H9 (cell line): Measurements from ENCODE around the gene SLC22A17. TPM values are rescaled to one million over a fixed set of nuclear protein-coding genes. Genes with fewer than 3 reads are reported as not detected.

Source experiments
- DNase-seq: peaks from one replicate; pipeline ENCODE4 v3.0.0-alpha.2; 2017
- H2AFZ ChIP-seq: one replicate; pipeline ENCODE4 v1.6.1; 2013; ENCODE audit warnings: mild to moderate bottlenecking, low read length, control low read depth, moderate library complexity
- H2AK5ac ChIP-seq: 2 replicates; pipeline ENCODE4 v1.6.1; 2013; ENCODE audit warnings: low read length, control low read depth, mixed read lengths; ENCODE audit not compliant: insufficient read length
- H2BK120ac ChIP-seq: one replicate; pipeline ENCODE4 v1.6.1; 2013; ENCODE audit warnings: low read depth, mild to moderate bottlenecking, low read length, control low read depth, inconsistent platforms; ENCODE audit not compliant: poor library complexity, severe bottlenecking
- H2BK12ac ChIP-seq: 2 replicates; pipeline ENCODE4 v1.6.1; 2013; ENCODE audit warnings: low read length, control low read depth, mixed read lengths, low read depth; ENCODE audit not compliant: insufficient read length
- H2BK15ac ChIP-seq: 2 replicates; pipeline ENCODE4 v1.6.1; 2013; ENCODE audit warnings: low read depth, low read length, control low read depth
- H2BK20ac ChIP-seq: one replicate; pipeline ENCODE4 v1.6.1; 2013; ENCODE audit warnings: low read depth, mild to moderate bottlenecking, low read length, control low read depth, inconsistent platforms; ENCODE audit not compliant: poor library complexity, severe bottlenecking
- H2BK5ac ChIP-seq: 2 replicates; pipeline ENCODE4 v1.6.1; 2013; ENCODE audit warnings: low read length, control low read depth, mixed read lengths; ENCODE audit not compliant: insufficient read length
- H3K14ac ChIP-seq: 2 replicates; pipeline ENCODE4 v1.6.1; 2013; ENCODE audit warnings: low read length, control low read depth; ENCODE audit not compliant: insufficient read depth
- H3K18ac ChIP-seq: 2 replicates; pipeline ENCODE4 v1.6.1; 2013; ENCODE audit warnings: low read depth, mild to moderate bottlenecking, mixed read lengths, low read length, control low read depth; ENCODE audit not compliant: insufficient read length
- H3K23ac ChIP-seq: 2 replicates; pipeline ENCODE4 v1.6.1; 2013; ENCODE audit warnings: low read length, control low read depth, mixed read lengths, low read depth; ENCODE audit not compliant: insufficient read length
- H3K23me2 ChIP-seq: 2 replicates; pipeline ENCODE4 v1.6.1; 2013; ENCODE audit warnings: low read depth, mild to moderate bottlenecking, mixed read lengths, low read length, control low read depth; ENCODE audit not compliant: insufficient read length, poor library complexity, severe bottlenecking
- H3K27ac ChIP-seq: 2 replicates; pipeline ENCODE4 v1.5.1; 2013; ENCODE audit warnings: low read length, control low read depth, mixed read lengths, low read depth; ENCODE audit not compliant: insufficient read length
- H3K27me3 ChIP-seq: 2 replicates; pipeline ENCODE4 v1.6.1; 2013; ENCODE audit warnings: low read length, control low read depth, inconsistent platforms; ENCODE audit not compliant: insufficient read depth
- H3K4ac ChIP-seq: 2 replicates; pipeline ENCODE4 v1.6.1; 2013; ENCODE audit warnings: low read depth, mild to moderate bottlenecking, control low read depth, inconsistent platforms, low read length, moderate library complexity
- H3K4me1 ChIP-seq: 2 replicates; pipeline ENCODE4 v1.6.1; 2013; ENCODE audit warnings: low read length, control low read depth, inconsistent platforms; ENCODE audit not compliant: insufficient read depth
- H3K4me2 ChIP-seq: 2 replicates; pipeline ENCODE4 v1.6.1; 2013; ENCODE audit warnings: low read length, control low read depth, mixed read lengths; ENCODE audit not compliant: insufficient read length, insufficient read depth
- H3K56ac ChIP-seq: 2 replicates; pipeline ENCODE4 v1.6.1; 2013; ENCODE audit warnings: low read depth, mild to moderate bottlenecking, mixed read lengths, low read length, control low read depth; ENCODE audit not compliant: insufficient read length
- H3K79me1 ChIP-seq: 2 replicates; pipeline ENCODE4 v1.6.1; 2013; ENCODE audit warnings: low read depth, mild to moderate bottlenecking, moderate library complexity, low read length, control low read depth, inconsistent platforms; ENCODE audit not compliant: insufficient read depth, poor library complexity, severe bottlenecking
- H3K79me2 ChIP-seq: 2 replicates; pipeline ENCODE4 v1.6.1; 2013; ENCODE audit warnings: low read length, control low read depth, inconsistent platforms; ENCODE audit not compliant: insufficient read depth
- H3K9ac ChIP-seq: 2 replicates; pipeline ENCODE4 v1.6.1; 2013; ENCODE audit warnings: low read length, control low read depth, mixed read lengths; ENCODE audit not compliant: insufficient read length; ENCODE audit errors: extremely low read depth
- H3K9me3 ChIP-seq: one replicate; pipeline ENCODE4 v1.6.1; 2013; ENCODE audit warnings: low read depth, low read length, inconsistent platforms; ENCODE audit not compliant: control insufficient read depth
- H3T11ph ChIP-seq: one replicate; pipeline ENCODE4 v1.6.1; 2013; ENCODE audit warnings: mild to moderate bottlenecking, low read length, control low read depth, inconsistent platforms
- H4K20me1 ChIP-seq: one replicate; pipeline ENCODE4 v1.6.1; 2013; ENCODE audit not compliant: control insufficient read depth, insufficient read length, insufficient read depth
- H4K5ac ChIP-seq: 2 replicates; pipeline ENCODE4 v1.6.1; 2013; ENCODE audit warnings: low read depth, mild to moderate bottlenecking, mixed read lengths, low read length, control low read depth; ENCODE audit not compliant: insufficient read length
- H4K8ac ChIP-seq: replicated peaks from 2 replicates; pipeline ENCODE4 v1.6.1; 2013; ENCODE audit warnings: low read length, control low read depth, mixed read lengths, low read depth; ENCODE audit not compliant: insufficient read length
- H4K91ac ChIP-seq: 2 replicates; pipeline ENCODE4 v1.6.1; 2013; ENCODE audit warnings: low read depth, mild to moderate bottlenecking, moderate library complexity, mixed read lengths, low read length, control low read depth; ENCODE audit not compliant: insufficient read length
- H3K27ac Mint-ChIP-seq, 3 experiments: 2 replicates in 2 of 3; 3 replicates in 1 of 3; pipeline ENCODE4 v1.8.0; 2020 to 2021; ENCODE audit warnings: mixed read lengths in 3 of 3, mild to moderate bottlenecking in 1 of 3, moderate library complexity in 1 of 3
- H3K27me3 Mint-ChIP-seq: 2 replicates; pipeline ENCODE4 v1.8.0; 2021; ENCODE audit warnings: low read depth, mild to moderate bottlenecking, moderate library complexity, mixed read lengths
- H3K36me3 Mint-ChIP-seq, 3 experiments: 2 replicates in 2 of 3; 3 replicates in 1 of 3; pipeline ENCODE4 v1.8.0; 2020 to 2021; ENCODE audit warnings: low read depth in 3 of 3, mixed read lengths in 3 of 3; ENCODE audit not compliant: insufficient read depth in 1 of 3
- H3K4me1 Mint-ChIP-seq, 2 experiments: 2 replicates each; pipeline ENCODE4 v1.8.0; 2020; ENCODE audit warnings: mixed read lengths in 2 of 2
- H3K4me3 Mint-ChIP-seq, 2 experiments: 2 replicates in 1 of 2; 3 replicates in 1 of 2; pipeline ENCODE4 v1.8.0; 2020 to 2021; ENCODE audit warnings: mild to moderate bottlenecking in 2 of 2, mixed read lengths in 2 of 2, moderate library complexity in 1 of 2
- H3K9me3 Mint-ChIP-seq, 2 experiments: 2 replicates in 1 of 2; 3 replicates in 1 of 2; pipeline ENCODE4 v1.8.0; 2020; ENCODE audit warnings: mild to moderate bottlenecking in 2 of 2, mixed read lengths in 2 of 2, moderate library complexity in 1 of 2
- CTCF ChIP-seq: fragments of 200-600 bp; sonication (generic); conservative IDR thresholded peaks from 3 replicates; pipeline ENCODE4 v1.8.0; 2021; ENCODE audit warnings: antibody characterized with exemption, mild to moderate bottlenecking
- WGBS: extraction: QIAGEN DNeasy Blood & Tissue Kit; methylation state at CpG from one replicate; pipeline ENCODE4 v1.1.7; 2013; ENCODE audit warnings: missing lambda C conversion rate, low lambda C conversion rate, mixed read lengths; ENCODE audit not compliant: insufficient read length; ENCODE audit errors: extremely low coverage; 5-methylcytosine and 5-hydroxymethylcytosine counted together
- total RNA-seq: library from RNA; stranded (reverse); gene quantifications from 2 replicates; pipeline ENCODE4 v1.2.1, GENCODE V29; 2021

Gene SLC22A17
- total RNA-seq, 1 experiment from 2014 or later: 33.0 TPM

- no CpG with 5 or more reads among the region's 12 CpGs for WGBS
- Histone ChIP-seq H3K27me3 (no peaks in the 10 kb centered on the region), H2BK120ac (no peak overlapping the region), H4K5ac (no peak overlapping the region), H2AK5ac (no peak overlapping the region), H3K79me1 (no peaks in the 10 kb centered on the region), H3K9me3 (no peaks in the 10 kb centered on the region), H4K91ac (no peak overlapping the region), H3K4ac (no peak overlapping the region), H2BK12ac (no peak overlapping the region), H3K23me2 (no peaks in the 10 kb centered on the region), H3K56ac (no peak overlapping the region), H3K14ac (no peak overlapping the region; the same call in 1 of the 2 replicates), H3K4me2 (no peak overlapping the region), H4K20me1 (no peaks in the 10 kb centered on the region), H2BK15ac (no peak overlapping the region), H2BK5ac (no peak overlapping the region), H3K9ac (no peak overlapping the region), H2BK20ac (no peak overlapping the region), H4K8ac (no peak overlapping the region), H3K18ac (no peak overlapping the region), H3K27ac (no peak overlapping the region), H3K79me2 (no peaks in the 10 kb centered on the region), H2AFZ (no peak overlapping the region), H3K4me1 (peaks cover 3% of the 10 kb centered on the region; the same call in 1 of the 2 replicates), H3K23ac (no peak overlapping the region), H3T11ph (no peak overlapping the region)
- no peak for TF ChIP-seq CTCF
- H3K36me3 Mint-ChIP-seq: no peaks in the 10 kb centered on the region; a peak in 1 of 7 replicates
- 0 out of 5 replicates have a peak, but pooled peaks cover 0 to 3% of the 10 kb centered on the region in 2 experiments for H3K9me3 Mint-ChIP-seq
- H3K4me3 Mint-ChIP-seq: no peak overlapping the region; a peak in 1 of 5 replicates
- peaks cover 51% of the 10 kb centered on the region for H3K27me3 Mint-ChIP-seq
- H3K4me1 Mint-ChIP-seq: peaks cover 16 to 17% of the 10 kb centered on the region in 2 experiments
- no peak for DNase-seq
- peak overlapping the region in 1 of 3 experiments; percentile 73; a peak in 2 of 7 replicates for H3K27ac Mint-ChIP-seq
Observed at GRCh38 chr14:23389396-23389795, 36.7 kb upstream of the SLC22A17 start.
